ENCODE data around the gene SLC7A14. TPM values are rescaled to one million over a fixed set of nuclear protein-coding genes. Genes with fewer than 3 reads are reported as not detected.

The SLC7A14 gene
- total RNA-seq, 4 donors from 2014 or later: not detected

DNA sequence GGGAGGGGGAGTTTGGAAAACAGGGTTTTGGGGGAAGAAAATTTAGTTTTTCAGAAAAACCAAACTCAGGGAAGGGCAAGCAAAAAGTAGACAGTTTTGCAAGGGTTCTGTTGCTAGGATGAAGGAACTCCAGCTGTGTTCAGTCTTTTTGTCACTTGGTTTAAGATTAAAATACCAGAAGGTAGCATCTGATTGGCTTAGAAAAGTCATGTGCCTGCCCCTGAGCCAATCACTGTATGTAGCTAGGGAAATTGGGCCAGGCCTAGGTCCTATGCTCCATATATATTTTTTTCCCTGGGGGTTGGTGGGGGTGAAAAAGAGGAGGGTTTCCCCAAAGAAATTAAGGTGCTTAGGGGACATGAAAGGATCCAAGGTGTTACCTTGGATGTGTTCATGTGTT, 142.9 kb downstream of the SLC7A14 start:
- DNase-seq (ENCODE audit: low spot score in 2 of 2): no peak
- no peak overlapping the region for H3K4me3 ChIP-seq (ENCODE audit: low read depth, poor library complexity, severe bottlenecking)
- intact Hi-C loops (cut with DNase I; ENCODE audit: low total_unique reads): no loop called here
- TF ChIP-seq POLR2A (IDR thresholded peaks at IDR 0.05): no peak
- TF ChIP-seq, protein P1, sequence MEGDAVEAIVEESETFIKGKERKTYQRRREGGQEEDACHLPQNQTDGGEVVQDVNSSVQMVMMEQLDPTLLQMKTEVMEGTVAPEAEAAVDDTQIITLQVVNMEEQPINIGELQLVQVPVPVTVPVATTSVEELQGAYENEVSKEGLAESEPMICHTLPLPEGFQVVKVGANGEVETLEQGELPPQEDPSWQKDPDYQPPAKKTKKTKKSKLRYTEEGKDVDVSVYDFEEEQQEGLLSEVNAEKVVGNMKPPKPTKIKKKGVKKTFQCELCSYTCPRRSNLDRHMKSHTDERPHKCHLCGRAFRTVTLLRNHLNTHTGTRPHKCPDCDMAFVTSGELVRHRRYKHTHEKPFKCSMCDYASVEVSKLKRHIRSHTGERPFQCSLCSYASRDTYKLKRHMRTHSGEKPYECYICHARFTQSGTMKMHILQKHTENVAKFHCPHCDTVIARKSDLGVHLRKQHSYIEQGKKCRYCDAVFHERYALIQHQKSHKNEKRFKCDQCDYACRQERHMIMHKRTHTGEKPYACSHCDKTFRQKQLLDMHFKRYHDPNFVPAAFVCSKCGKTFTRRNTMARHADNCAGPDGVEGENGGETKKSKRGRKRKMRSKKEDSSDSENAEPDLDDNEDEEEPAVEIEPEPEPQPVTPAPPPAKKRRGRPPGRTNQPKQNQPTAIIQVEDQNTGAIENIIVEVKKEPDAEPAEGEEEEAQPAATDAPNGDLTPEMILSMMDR (IDR thresholded peaks at IDR 0.05): no peak

DNA sequence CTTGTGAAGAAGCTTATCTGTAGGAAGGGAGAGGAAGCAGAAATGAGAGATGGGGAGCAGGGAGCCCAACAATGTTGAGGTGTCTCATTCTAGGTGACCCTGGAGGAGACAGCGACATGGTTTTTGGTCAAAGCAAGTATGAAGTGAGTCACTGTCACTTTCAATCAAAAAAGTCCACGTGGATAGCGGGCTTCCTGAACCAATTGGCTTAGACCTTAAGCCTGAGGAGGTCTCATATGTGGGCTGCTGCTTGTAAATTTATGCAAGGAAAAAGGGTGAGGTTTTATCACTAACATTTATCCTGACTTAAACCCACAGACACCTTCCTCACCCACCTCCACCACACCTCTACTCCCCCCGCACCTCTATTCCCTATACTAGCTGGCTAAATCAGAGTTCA, 144.5 kb downstream of the SLC7A14 start:
- TF ChIP-seq, protein P1 (IDR thresholded peaks at IDR 0.05): no peak
- no peak for TF ChIP-seq POLR2A (IDR thresholded peaks at IDR 0.05)
- no peak overlapping the region for H3K4me3 ChIP-seq (ENCODE audit: low read depth, poor library complexity, severe bottlenecking)
- intact Hi-C loops (cut with DNase I; ENCODE audit: low total_unique reads): no loop called here
- no peak for DNase-seq (ENCODE audit: low spot score in 2 of 2)
- 90 to 94% methylated on average over 4 of the region's 4 CpGs for WGBS, 2 donors

DNA sequence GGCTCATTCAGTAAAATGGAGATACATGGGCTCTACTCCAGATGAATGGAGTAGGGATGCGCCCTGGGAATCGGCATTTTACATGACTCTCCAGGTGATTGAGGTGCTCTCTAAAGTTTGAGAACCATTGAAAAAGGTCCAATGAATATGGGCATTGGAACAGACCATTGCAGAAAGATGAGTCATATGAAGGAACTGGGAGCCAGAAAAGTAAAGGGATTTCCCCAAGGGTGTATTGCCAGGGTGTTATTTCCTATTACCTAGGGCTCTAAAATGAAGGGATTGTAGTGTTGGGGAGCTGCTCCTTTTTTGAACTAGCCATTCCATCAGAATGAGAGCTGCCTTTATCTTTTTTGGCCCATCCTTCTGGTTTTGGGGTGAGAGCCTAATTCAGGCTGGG, 145.5 kb downstream of the SLC7A14 start:
- H3K4me3 ChIP-seq (ENCODE audit: low read depth, poor library complexity, severe bottlenecking): no peak overlapping the region
- TF ChIP-seq, protein P1 (IDR thresholded peaks at IDR 0.05): no peak
- no peak for TF ChIP-seq POLR2A (IDR thresholded peaks at IDR 0.05)
- intact Hi-C loops (cut with DNase I; ENCODE audit: low total_unique reads): no loop called here
- 72 to 73% methylated on average over 2 of the region's 2 CpGs for WGBS, 2 donors
- no peak for DNase-seq (ENCODE audit: low spot score in 2 of 2)

DNA sequence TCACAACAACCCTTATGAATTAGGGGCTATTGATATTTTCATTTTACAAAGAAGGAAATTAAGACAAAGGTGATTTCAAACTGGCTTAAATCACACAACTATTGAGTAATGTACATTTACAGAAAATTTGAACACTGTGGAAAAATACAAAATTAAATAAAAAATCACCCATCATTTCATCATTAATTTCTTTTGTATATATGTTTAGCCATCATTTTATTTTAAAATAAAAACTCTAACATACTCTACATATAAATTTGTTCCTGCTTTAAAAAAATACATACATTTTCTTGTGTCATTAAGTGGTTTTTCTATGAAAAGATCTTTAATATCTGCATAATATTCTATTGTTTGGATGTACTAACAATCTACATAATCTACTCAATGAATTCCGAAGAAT, 147.0 kb downstream of the SLC7A14 start:
- 88 to 93% methylated on average over 1 of the region's 1 CpG for WGBS, 2 donors
- DNase-seq (ENCODE audit: low spot score in 2 of 2): no peak
- intact Hi-C loops (cut with DNase I; ENCODE audit: low total_unique reads): no loop called here
- TF ChIP-seq, protein P1 (IDR thresholded peaks at IDR 0.05): no peak
- no peak for TF ChIP-seq POLR2A (IDR thresholded peaks at IDR 0.05)
- H3K4me3 ChIP-seq (ENCODE audit: low read depth, poor library complexity, severe bottlenecking): no peak overlapping the region

DNA sequence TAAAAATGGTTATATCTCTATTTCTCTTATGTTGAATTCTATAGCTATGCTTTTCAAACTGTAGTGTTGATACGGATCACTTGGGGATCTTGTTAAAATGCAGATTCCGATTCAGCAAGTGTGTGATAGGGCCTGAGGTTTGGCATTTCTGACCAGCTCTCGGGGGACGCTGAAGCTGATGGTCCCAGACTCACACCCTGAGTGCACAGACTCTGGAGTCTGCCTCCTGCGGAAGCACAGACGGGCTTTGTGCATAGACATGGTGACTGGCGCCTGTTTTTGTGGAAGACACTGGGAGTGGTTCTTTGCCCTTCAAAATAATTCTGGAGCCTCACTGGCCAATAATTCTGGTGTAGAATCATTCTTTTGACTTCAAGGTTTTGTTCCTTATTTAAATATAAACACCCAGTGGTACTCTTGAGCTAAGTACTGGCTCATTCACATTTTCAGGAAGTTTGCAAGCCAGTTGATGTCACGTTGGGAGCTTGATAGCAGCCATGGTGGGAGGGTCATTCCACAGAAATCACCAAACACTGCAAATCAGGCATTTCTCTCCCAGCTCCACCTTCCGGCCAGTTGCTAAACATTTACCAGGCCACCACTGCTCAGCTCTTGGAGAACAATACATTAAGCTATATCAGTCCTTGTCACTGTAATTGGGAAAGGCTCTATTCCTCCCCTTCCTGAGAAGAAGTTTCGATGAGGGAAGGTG, 148.0 kb downstream of the SLC7A14 start:
- no peak for TF ChIP-seq POLR2A (IDR thresholded peaks at IDR 0.05)
- no peak for DNase-seq (ENCODE audit: low spot score in 2 of 2)
- H3K4me3 ChIP-seq (ENCODE audit: low read depth, poor library complexity, severe bottlenecking): no peak overlapping the region
- intact Hi-C loops (cut with DNase I; ENCODE audit: low total_unique reads): no loop called here
- WGBS, 2 donors: 81 to 82% methylated on average over 10 of the region's 10 CpGs

DNA sequence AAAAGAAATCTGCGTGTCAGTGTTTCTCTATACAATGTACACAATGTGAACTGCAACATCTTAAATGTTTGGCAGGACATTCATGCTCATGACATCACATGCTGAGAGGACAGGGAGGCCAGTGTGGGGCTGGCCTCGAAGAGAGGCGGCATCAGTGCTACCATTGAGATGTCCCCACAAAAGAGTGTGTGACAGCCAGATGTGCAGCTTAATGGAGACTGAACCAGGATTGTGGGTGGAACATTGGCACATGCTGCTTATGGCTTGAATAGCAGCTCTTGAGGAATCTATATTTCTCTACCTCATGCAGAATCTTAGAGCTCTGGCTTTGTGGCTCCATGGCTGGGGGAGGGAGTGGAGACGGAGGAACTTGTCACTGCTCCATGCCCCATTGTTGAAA, 148.7 kb downstream of the SLC7A14 start:
- TF ChIP-seq POLR2A (IDR thresholded peaks at IDR 0.05): no peak
- TF ChIP-seq, protein P1 (IDR thresholded peaks at IDR 0.05): no peak
- 78 to 89% methylated on average over 4 of the region's 4 CpGs for WGBS, 2 donors
- H3K4me3 ChIP-seq (ENCODE audit: low read depth, poor library complexity, severe bottlenecking): no peak overlapping the region
- DNase-seq (ENCODE audit: low spot score in 2 of 2): no peak
- intact Hi-C loops (cut with DNase I; ENCODE audit: low total_unique reads): no loop called here
